HepG2 (cell line): ENCODE data around the gene HOXA4. TPM values are rescaled to one million over a fixed set of nuclear protein-coding genes. Genes with fewer than 3 reads are reported as not detected.

Experiments used
- CREB3 ChIP-seq: sonication (generic); formaldehyde crosslinking; IDR thresholded peaks from 2 replicates; pipeline ENCODE4 v1.5.0; 2020; ENCODE audit warnings: missing genetic modification reagents
- ELF3 ChIP-seq: IDR thresholded peaks from 2 replicates; pipeline ENCODE4 v1.6.1; 2016; ENCODE audit warnings: missing genetic modification reagents, missing compliant biosample characterization
- GATA4 ChIP-seq: sonication (generic); IDR thresholded peaks from 2 replicates; pipeline ENCODE4 v1.6.1; 2016; ENCODE audit warnings: antibody characterized with exemption, low read depth, borderline replicate concordance
- GZF1 ChIP-seq: sonication (generic); formaldehyde crosslinking; IDR thresholded peaks from 2 replicates; pipeline ENCODE4 v1.5.1; 2020; ENCODE audit warnings: mild to moderate bottlenecking, missing genetic modification reagents
- HMG20B ChIP-seq: conservative IDR thresholded peaks from 2 replicates; pipeline ENCODE4 v1.6.1; 2016; ENCODE audit warnings: missing genetic modification reagents, missing compliant biosample characterization
- MTF2 ChIP-seq: sonication (generic); formaldehyde crosslinking; IDR thresholded peaks from 2 replicates; pipeline ENCODE4 v1.5.0; 2020; ENCODE audit warnings: missing genetic modification reagents, borderline replicate concordance
- NFKBIZ ChIP-seq: IDR thresholded peaks from 2 replicates; pipeline ENCODE4 v1.6.1; 2018; ENCODE audit warnings: missing genetic modification reagents, missing compliant biosample characterization
- POLR2AphosphoS5 ChIP-seq: IDR thresholded peaks from 2 replicates; pipeline ENCODE4 v1.6.1; 2012; ENCODE audit warnings: low read depth, low read length
- POLR2G ChIP-seq: fragments of 200-400 bp; formaldehyde crosslinking; IDR thresholded peaks from 2 replicates; pipeline ENCODE4 v1.6.1; 2018; ENCODE audit warnings: mild to moderate bottlenecking, low read depth, low read length, moderate library complexity
- RXRA ChIP-seq: sonication (generic); formaldehyde crosslinking; IDR thresholded peaks from 2 replicates; pipeline ENCODE4 v1.5.1; 2020; ENCODE audit warnings: missing genetic modification reagents
- SIX1 ChIP-seq: sonication (generic); formaldehyde crosslinking; IDR thresholded peaks from 2 replicates; pipeline ENCODE4 v1.4.0; 2020; ENCODE audit warnings: missing genetic modification reagents, borderline replicate concordance
- TBX2 ChIP-seq: sonication (generic); formaldehyde crosslinking; IDR thresholded peaks from 2 replicates; pipeline ENCODE4 v1.5.0; 2020; ENCODE audit warnings: missing genetic modification reagents, mild to moderate bottlenecking, borderline replicate concordance
- THAP11 ChIP-seq: IDR thresholded peaks from 2 replicates; pipeline ENCODE4 v1.6.1; 2016; ENCODE audit warnings: missing biosample characterization, missing genetic modification reagents
- YY1 ChIP-seq: IDR thresholded peaks from 2 replicates; pipeline ENCODE4 v1.6.1; 2011; ENCODE audit warnings: low read length, low read depth, moderate library complexity, mild to moderate bottlenecking; ENCODE audit not compliant: insufficient read depth, insufficient replicate concordance
- ZBTB1 ChIP-seq: sonication (generic); formaldehyde crosslinking; IDR thresholded peaks from 2 replicates; pipeline ENCODE4 v1.4.0; 2020; ENCODE audit warnings: missing genetic modification reagents, borderline replicate concordance
- ZBTB34 ChIP-seq: sonication (generic); formaldehyde crosslinking; IDR thresholded peaks from 2 replicates; pipeline ENCODE4 v1.8.0; 2022; ENCODE audit warnings: mild to moderate bottlenecking, missing genetic modification reagents
- ZHX1 ChIP-seq: sonication (generic); formaldehyde crosslinking; IDR thresholded peaks from 2 replicates; pipeline ENCODE4 v1.8.1; 2022; ENCODE audit warnings: low read depth, mild to moderate bottlenecking, missing genetic modification reagents
- ZNF264 ChIP-seq: sonication (generic); formaldehyde crosslinking; IDR thresholded peaks from 2 replicates; pipeline ENCODE4 v1.4.0; 2020; ENCODE audit warnings: missing genetic modification reagents
- ZNF431 ChIP-seq: sonication (generic); formaldehyde crosslinking; IDR thresholded peaks from 2 replicates; pipeline ENCODE4 v1.9.0; 2022; ENCODE audit warnings: missing genetic modification reagents, low read depth, mild to moderate bottlenecking, borderline replicate concordance
- ZNF691 ChIP-seq: sonication (generic); formaldehyde crosslinking; IDR thresholded peaks from 2 replicates; pipeline ENCODE4 v1.4.0; 2020; ENCODE audit warnings: missing genetic modification reagents, low read depth, mild to moderate bottlenecking, borderline replicate concordance
- polyA plus RNA-seq, 8 experiments: library from polyadenylated mRNA; depleted of rRNA in 3 of 8; stranded (reverse) in 7 of 8; unstranded in 1 of 8; fragments of >200 nt; fragmentation: Illumina TruSeq in 4 of 8; extraction: Trizol in 4 of 8; gene quantifications; 2 replicates each; pipeline versions ENCODE4 v1.2.1 to v1.2.3, GENCODE V29; 2011 to 2016; ENCODE audit warnings: low read depth in 4 of 8, missing spikeins in 1 of 8, mixed read lengths in 1 of 8; ENCODE audit not compliant: insufficient read depth in 1 of 8
- total RNA-seq, 5 experiments: library from RNA; depleted of rRNA; stranded (reverse); fragments of >200 nt; fragmentation: Illumina TruSeq; extraction: Trizol; gene quantifications; 2 replicates each; pipeline ENCODE4 v1.2.3, GENCODE V29; 2016; ENCODE audit warnings: low read depth in 1 of 5

The HOXA4 gene
- total and polyA plus RNA-seq, 2 of the 13 experiments (the other 11 are each of a cell fraction or from before 2014, with no cell fraction given) = 2.4 to 5.4 TPM

GRCh38 chr7:27122077-27122910, 8.3 kb downstream of the HOXA4 start (continued):
- TF ChIP-seq ZNF691 (CRISPR knock-in tag) = peak; percentile 18; the same call in 1 of the 2 replicates
- TF ChIP-seq TBX2 = peak; percentile 79
- TF ChIP-seq YY1 = peak; percentile 89
- peak; percentile 28; the same call in 1 of the 2 replicates for TF ChIP-seq ZNF264 (CRISPR knock-in tag)
- peak; percentile 37; the same call in 1 of the 2 replicates for TF ChIP-seq CREB3 (CRISPR knock-in tag)
- no peak for TF ChIP-seq ZBTB1 (CRISPR knock-in tag)
- TF ChIP-seq ZNF431 = 0 out of 2 replicates have a peak, but pooled peaks have one; percentile 42
- no peak; the same call in none of the 2 replicates for TF ChIP-seq GZF1 (CRISPR knock-in tag)
- TF ChIP-seq ZBTB34 = peak; percentile 19; the same call in 1 of the 2 replicates
- peak; percentile 42; the same call in 1 of the 2 replicates for TF ChIP-seq SIX1 (CRISPR knock-in tag)
- peak; percentile 10; the same call in 1 of the 2 replicates for TF ChIP-seq GATA4
- peak; percentile 93 for TF ChIP-seq POLR2AphosphoS5
- peak; percentile 43; the same call in 1 of the 2 replicates for TF ChIP-seq ELF3 (CRISPR knock-in tag)
- TF ChIP-seq MTF2 (CRISPR knock-in tag) = 0 out of 2 replicates have a peak, but pooled peaks have one; percentile 29
- TF ChIP-seq NFKBIZ (CRISPR knock-in tag) = no peak
- TF ChIP-seq ZHX1 (CRISPR knock-in tag) = no peak
- peak; percentile 44; the same call in 1 of the 2 replicates for TF ChIP-seq THAP11 (CRISPR knock-in tag)
- TF ChIP-seq HMG20B (CRISPR knock-in tag) = 0 out of 2 replicates have a peak, but pooled peaks have one; percentile 43
- peak; percentile 97 for TF ChIP-seq POLR2G
- peak; percentile 68 for TF ChIP-seq RXRA
